HTERT RPE-1 (cell line): ENCODE data around the gene FUCA2.
"Not testable (repeated sequence)": the region's sequence is repeated elsewhere in the genome, so short reads cannot be mapped to it uniquely, and the experiment has no call there.

Source experiments
- in situ Hi-C: fragments of 300-500 bp; cut with MboI; formaldehyde crosslinking; loops from 4 replicates; pipeline ENCODE4 v1.14.3; 2020; ENCODE audit warnings: low sequenced_read_pairs

FUCA2 gene

DNA sequence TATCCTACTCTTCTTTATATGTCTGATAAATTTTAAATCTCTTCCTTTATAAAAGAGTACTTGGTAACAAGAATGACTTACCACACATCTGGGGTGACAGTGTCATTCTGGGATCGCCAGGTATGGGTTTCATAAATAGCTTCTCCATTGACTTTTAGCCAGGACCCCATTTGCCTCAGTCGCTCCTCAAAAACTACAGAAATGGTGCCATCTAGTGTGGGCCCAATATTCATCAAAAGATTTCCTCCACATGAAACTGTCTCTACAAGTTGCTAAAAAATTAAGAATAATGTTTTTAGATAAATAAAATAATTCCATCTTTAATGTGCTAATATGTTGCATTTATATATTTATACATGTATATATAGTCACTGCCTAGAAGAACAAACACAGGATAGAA, 9.7 kb downstream of the FUCA2 start:
- in situ Hi-C loops, result no loop called here

DNA sequence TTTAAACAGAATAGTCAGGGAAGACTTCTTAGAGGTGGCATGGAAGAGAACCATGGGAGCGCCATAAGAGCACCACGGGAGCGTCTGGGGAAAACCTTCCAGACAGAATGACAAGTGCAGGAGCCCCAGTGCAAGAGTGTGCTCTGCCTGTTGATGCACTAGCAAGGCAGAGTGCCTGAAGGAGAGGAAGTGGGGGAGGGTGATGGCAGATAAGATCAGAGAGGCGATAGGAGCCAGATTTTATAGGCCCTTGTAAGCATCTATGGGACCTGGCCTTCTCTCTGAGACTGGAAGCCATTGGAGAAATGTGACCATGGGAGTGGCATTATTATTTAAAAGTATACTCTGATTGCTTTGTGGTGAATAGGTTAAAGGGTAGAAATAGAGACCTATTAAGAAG, 13.1 kb downstream of the FUCA2 start:
- in situ Hi-C loops, result no loop called here

- in situ Hi-C loops, result no loop called here
These were observed 14.5 kb downstream of the FUCA2 start for GRCh38 chr6:143496974-143497373.

- in situ Hi-C loops, result no loop called here
These were observed 20.7 kb downstream of the FUCA2 start for GRCh38 chr6:143490775-143491174.

- in situ Hi-C loops, result no loop called here
These were observed 21.3 kb downstream of the FUCA2 start for GRCh38 chr6:143490244-143490643.

DNA sequence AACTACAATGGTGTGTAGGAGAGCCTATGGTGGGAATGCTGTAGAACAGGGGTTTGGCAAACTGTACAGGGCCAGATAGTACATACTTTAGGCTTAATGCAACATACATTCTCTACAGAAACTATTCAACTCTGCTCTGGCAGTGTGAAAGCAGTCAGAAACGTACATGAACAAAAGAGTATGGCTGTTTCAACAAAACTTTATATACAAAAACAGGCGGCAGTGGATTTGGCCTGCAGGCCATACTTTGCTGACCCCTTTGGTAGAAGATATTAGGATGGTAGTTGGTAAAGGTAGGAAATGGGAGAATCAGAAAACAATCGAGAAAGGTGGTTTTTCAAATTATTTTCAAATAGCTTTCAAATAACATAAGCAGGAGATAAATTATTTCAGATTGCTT, 24.8 kb downstream of the FUCA2 start:
- in situ Hi-C loops, result no loop called here

- in situ Hi-C loops, result no loop called here
These were observed 25.6 kb downstream of the FUCA2 start for GRCh38 chr6:143485967-143486366.

- in situ Hi-C loops, result no loop called here
These were observed 28.9 kb downstream of the FUCA2 start for GRCh38 chr6:143482593-143482992.

- in situ Hi-C loops, result no loop called here
These were observed 32.9 kb downstream of the FUCA2 start for GRCh38 chr6:143478479-143479062.

DNA sequence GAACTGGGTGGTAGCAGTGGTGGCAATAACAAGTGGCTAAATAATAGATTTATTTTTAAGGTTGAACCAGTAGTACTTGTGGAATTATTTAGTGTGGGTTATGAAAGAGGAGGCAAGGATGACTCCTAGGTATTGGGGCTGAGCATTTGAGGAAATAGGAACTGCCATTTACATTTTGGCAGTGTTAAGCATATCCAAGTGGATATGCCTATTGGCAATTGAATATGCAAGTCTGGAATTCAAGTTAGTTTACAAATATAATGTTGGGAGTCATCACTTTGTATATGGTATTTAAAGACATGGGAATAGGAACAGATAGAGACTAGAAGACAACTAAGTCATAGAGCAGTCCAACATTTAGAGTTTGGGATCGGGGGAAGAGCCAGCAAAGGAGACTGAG, 35.0 kb downstream of the FUCA2 start:
- in situ Hi-C loops, result no loop called here

DNA sequence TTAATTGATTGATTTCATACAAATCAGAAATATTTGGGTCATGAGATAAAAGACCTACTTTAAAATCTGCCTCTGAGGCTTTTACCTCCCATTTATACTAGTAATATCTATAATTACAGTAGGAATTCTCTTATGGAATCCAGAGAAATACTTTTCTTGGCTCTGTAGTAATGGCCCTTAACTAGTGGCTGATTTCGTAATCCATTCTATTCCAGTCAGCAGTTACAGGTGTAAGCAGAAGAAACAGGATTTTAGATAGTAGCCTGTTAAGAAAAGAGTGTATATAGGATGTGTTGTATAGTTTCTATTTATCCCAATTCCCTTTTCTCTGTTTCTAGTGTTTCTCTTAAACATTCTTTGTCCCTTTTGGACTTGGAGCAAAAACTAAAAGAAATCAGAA, 39.7 kb downstream of the FUCA2 start:
- in situ Hi-C loops, result no loop called here

- in situ Hi-C loops, result not testable (repeated sequence)
These were observed 42.7 kb downstream of the FUCA2 start for GRCh38 chr6:143468823-143469222.

DNA sequence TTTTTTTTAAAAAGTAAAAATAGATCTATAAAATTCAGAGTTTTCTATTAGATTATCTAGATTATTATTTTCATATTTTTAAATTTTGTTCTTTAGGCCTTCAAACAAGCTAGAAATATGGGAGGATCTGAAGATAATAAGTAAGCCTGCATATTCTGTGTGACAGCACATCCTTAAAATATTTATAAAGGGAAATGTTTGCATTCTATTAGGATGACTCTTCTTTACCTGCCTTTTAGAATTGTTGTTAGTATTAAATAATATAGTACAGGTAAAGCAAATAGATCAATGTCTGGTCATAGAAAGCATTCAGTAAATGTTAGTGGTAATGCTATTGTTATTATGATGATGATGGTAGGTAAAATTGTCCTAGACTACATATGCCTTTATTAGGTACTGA, 43.5 kb downstream of the FUCA2 start:
- in situ Hi-C loops, result no loop called here

GRCh38 chr6:143465546-143465945, 46.0 kb downstream of the FUCA2 start:
- in situ Hi-C loops, result no loop called here

- in situ Hi-C loops, result no loop called here
These were observed 53.8 kb downstream of the FUCA2 start for GRCh38 chr6:143457563-143458359.

GRCh38 chr6:143451531-143451930, 60.0 kb downstream of the FUCA2 start:
- in situ Hi-C loops, result no loop called here

GRCh38 chr6:143450453-143451371, 60.8 kb downstream of the FUCA2 start, which contains the start of the genes ADAT2 and PEX3:
TSS of gene ADAT2 (minus strand) at chr6:143450695. CDS start at chr6:143450658, 37 bp downstream.
TSS of gene PEX3 (plus strand) at chr6:143450805. CDS start at chr6:143451043, 238 bp downstream.
- in situ Hi-C loops, result no loop called here

DNA sequence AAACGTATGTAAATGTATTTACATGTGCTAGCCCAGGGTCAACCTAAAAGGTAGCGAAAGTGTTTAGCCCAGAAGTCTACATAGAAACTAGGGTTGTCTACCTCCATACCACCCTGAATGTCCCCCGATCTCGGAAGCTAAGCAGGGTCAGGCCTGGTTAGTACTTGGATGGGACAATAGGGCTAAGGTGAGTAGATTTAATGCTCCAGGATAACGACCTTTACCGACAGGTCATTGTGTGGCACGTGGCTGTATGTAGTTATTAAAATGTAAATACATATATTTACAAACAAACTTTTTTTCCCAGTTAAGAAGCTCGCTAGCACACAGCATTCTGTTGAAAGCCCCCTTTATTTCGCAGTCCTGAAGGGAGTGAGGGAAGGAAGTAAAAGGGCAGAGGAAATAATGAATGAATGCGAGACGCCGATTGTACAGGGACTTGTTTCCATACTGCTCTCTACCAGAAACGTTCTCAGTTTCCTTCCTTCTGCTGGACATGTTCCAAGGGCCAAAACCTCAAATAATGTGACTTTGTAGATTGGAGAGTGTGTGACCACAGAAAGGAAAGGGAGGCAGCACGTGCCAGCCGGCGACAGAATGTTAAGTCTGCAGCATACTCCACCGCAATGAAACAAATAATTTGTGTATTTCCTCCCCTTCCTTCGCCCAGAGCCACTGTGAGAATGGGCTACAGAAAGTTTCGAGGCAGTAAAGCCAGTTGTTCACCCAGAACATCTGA, 61.6 kb downstream of the FUCA2 start:
- in situ Hi-C loops, result no loop called here

GRCh38 chr6:143449082-143449713, 62.3 kb downstream of the FUCA2 start:
- in situ Hi-C loops, result no loop called here

DNA sequence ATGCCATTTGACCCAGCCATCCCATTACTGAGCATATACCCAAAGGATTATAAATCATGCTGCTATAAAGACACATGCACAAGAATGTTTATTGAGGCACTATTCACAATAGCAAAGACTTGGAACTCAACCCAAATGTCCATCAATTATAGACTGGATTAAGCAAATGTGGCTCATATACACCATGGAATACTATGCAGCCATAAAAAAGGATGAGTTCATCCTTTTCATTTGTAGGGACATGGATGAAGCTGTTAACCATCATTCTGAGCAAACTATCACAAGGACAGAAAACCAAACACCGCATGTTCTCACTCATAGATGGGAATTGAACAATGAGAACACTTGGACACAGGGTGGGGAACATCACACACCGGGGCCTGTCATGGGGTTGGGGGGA, 63.7 kb downstream of the FUCA2 start:
- in situ Hi-C loops, result not testable (repeated sequence)
